Testis (tissue), 3 donors: ENCODE results near the gene FBH1. TPM values are rescaled to one million over a fixed set of nuclear protein-coding genes. Genes with fewer than 3 reads are reported as not detected.

ENCODE experiments used
- DNase-seq: peaks from one replicate; pipeline ENCODE4 v3.0.0-alpha.2; 2019
- H3K27ac ChIP-seq, 2 donors: fragments of 200-600 bp; sonication (generic); one replicate each; pipeline ENCODE4 v1.5.1; 2019
- H3K27me3 ChIP-seq: fragments of 200-600 bp; sonication (generic); one replicate; pipeline ENCODE4 v1.5.1; 2019
- H3K36me3 ChIP-seq: fragments of 200-600 bp; sonication (generic); one replicate; pipeline ENCODE4 v1.5.1; 2017; ENCODE audit warnings: low read depth; ENCODE audit errors: missing control alignments
- H3K4me1 ChIP-seq: fragments of 200-600 bp; sonication (generic); one replicate; pipeline ENCODE4 v1.5.1; 2019
- H3K4me3 ChIP-seq, 2 donors: fragments of 200-600 bp; sonication (generic); one replicate each; pipeline ENCODE4 v1.5.1; 2017 to 2019
- H3K9me3 ChIP-seq: fragments of 200-600 bp; sonication (generic); one replicate; pipeline ENCODE4 v1.5.1; 2017
- CTCF ChIP-seq, 3 experiments: fragments of 450-650 bp in 2 of 3; fragments of 200-600 bp in 1 of 3; sonication (generic) in 1 of 3; IDR thresholded peaks; one replicate each; pipeline ENCODE4 v1.5.1; 2016 to 2019; ENCODE audit warnings: antibody characterized with exemption in 3 of 3, mild to moderate bottlenecking in 2 of 3, moderate library complexity in 1 of 3
- POLR2A ChIP-seq: fragments of 450-650 bp; IDR thresholded peaks from one replicate; pipeline ENCODE4 v1.6.1; 2017; ENCODE audit warnings: antibody characterized with exemption, mild to moderate bottlenecking, moderate library complexity
- WGBS, 2 donors: methylation state at CpG; one replicate each; pipeline ENCODE4 v1.1.5; 2018; 5-methylcytosine and 5-hydroxymethylcytosine counted together
- intact Hi-C: fragments of 100-400 bp; cut with DNase I; formaldehyde crosslinking; loops from one replicate; pipeline ENCODE4 v1.15.1; 2023; ENCODE audit warnings: low total_unique reads
- polyA plus RNA-seq: library from polyadenylated mRNA; stranded (reverse); fragments of 350-450 nt; fragmentation: Illumina TruSeq; extraction: RNeasy Lipid Tissue Mini Kit (QIAGEN cat#74804); gene quantifications from one replicate; pipeline ENCODE4 v1.2.3, GENCODE V29; 2014; ENCODE audit warnings: low read depth, low replicate concordance; ENCODE audit not compliant: insufficient read depth
- total RNA-seq, 2 donors: library from RNA; depleted of rRNA; stranded (reverse); fragments of >200 nt; gene quantifications; one replicate each; pipeline ENCODE4 v1.2.3, GENCODE V29; 2016

The FBH1 gene
- total and polyA plus RNA-seq, 3 donors from 2014 or later = 91.6 to 203 (median 174) TPM

GRCh38 chr10:5894403-5894802 is 4.4 kb downstream of the FBH1 start:
- intact Hi-C loops = no loop called here
- Histone ChIP-seq H3K27me3 (no peaks in the 10 kb centered on the region), H3K27ac (no peak overlapping the region), H3K9me3 (no peaks in the 10 kb centered on the region), H3K36me3 (no peaks in the 10 kb centered on the region), H3K4me1 (peaks cover 47% of the 10 kb centered on the region), H3K4me3 (no peak overlapping the region)
- WGBS, 2 donors = 61 to 72% methylated on average over 4 of the region's 4 CpGs
- TF ChIP-seq CTCF (IDR thresholded peaks at IDR 0.05) = no peak
- no peak for DNase-seq

- no peak for TF ChIP-seq CTCF (IDR thresholded peaks at IDR 0.05)
- Histone ChIP-seq H3K36me3 (no peaks in the 10 kb centered on the region), H3K27me3 (no peaks in the 10 kb centered on the region), H3K9me3 (no peaks in the 10 kb centered on the region), H3K4me1 (peaks cover 47% of the 10 kb centered on the region), H3K27ac (no peak overlapping the region), H3K4me3 (no peak overlapping the region)
- no peak for DNase-seq
- 87 to 89% methylated on average over 8 of the region's 8 CpGs for WGBS, 2 donors
- intact Hi-C loops = no loop called here
Observed at GRCh38 chr10:5894873-5895272, 4.8 kb downstream of the FBH1 start.

GRCh38 chr10:5895365-5895764 is 5.3 kb downstream of the FBH1 start:
- no peaks in the 10 kb centered on the region for H3K36me3 ChIP-seq
- peaks cover 47% of the 10 kb centered on the region for H3K4me1 ChIP-seq
- H3K4me3 ChIP-seq = no peak overlapping the region
- H3K27ac ChIP-seq = no peak overlapping the region
- WGBS, 2 donors = 93 to 97% methylated on average over 3 of the region's 3 CpGs
- no peaks in the 10 kb centered on the region for H3K9me3 ChIP-seq
- no peak for TF ChIP-seq POLR2A
- intact Hi-C loops = no loop called here
- no peaks in the 10 kb centered on the region for H3K27me3 ChIP-seq
- DNase-seq = no peak

GRCh38 chr10:5895804-5896203 is 5.8 kb downstream of the FBH1 start:
- intact Hi-C loops = no loop called here
- Histone ChIP-seq H3K27me3 (no peaks in the 10 kb centered on the region), H3K4me1 (peaks cover 47% of the 10 kb centered on the region), H3K4me3 (no peak overlapping the region), H3K9me3 (no peaks in the 10 kb centered on the region), H3K27ac (no peak overlapping the region), H3K36me3 (no peaks in the 10 kb centered on the region)
- no peak for DNase-seq
- no peak for TF ChIP-seq POLR2A
- no peak for TF ChIP-seq CTCF (IDR thresholded peaks at IDR 0.05)
- WGBS, 2 donors = 73 to 85% methylated on average over 9 of the region's 9 CpGs

GRCh38 chr10:5896208-5897052 is 6.4 kb downstream of the FBH1 start:
- no peak for DNase-seq
- no peak for TF ChIP-seq POLR2A
- TF ChIP-seq CTCF (IDR thresholded peaks at IDR 0.05) = no peak
- WGBS, 2 donors = 68 to 69% methylated on average over 5 of the region's 5 CpGs
- Histone ChIP-seq H3K27ac (peak overlapping the region in 1 of 2 donors; percentile 72), H3K4me3 (no peak overlapping the region), H3K27me3 (no peaks in the 10 kb centered on the region), H3K9me3 (no peaks in the 10 kb centered on the region), H3K36me3 (no peaks in the 10 kb centered on the region), H3K4me1 (peaks cover 41% of the 10 kb centered on the region)
- intact Hi-C loops = no loop called here
